ENCODE measurements around the gene HYAL2.

GRCh38 chr3:50300681-50301254, 21.8 kb downstream of the HYAL2 start:
- TF ChIP-seq CTCF (tag by site-specific recombination; IDR thresholded peaks at IDR 0.05), result no peak
- no peak for TF ChIP-seq GLI4 (tag by site-specific recombination; IDR thresholded peaks at IDR 0.05)
- no peak for TF ChIP-seq MYNN (tag by site-specific recombination; IDR thresholded peaks at IDR 0.05; ENCODE audit: borderline replicate concordance)
- TF ChIP-seq TCF7L2 (IDR thresholded peaks at IDR 0.05; ENCODE audit: borderline replicate concordance, low read depth, low read length), result no peak
- no peak for TF ChIP-seq ZIC2 (tag by site-specific recombination; IDR thresholded peaks at IDR 0.05)
- TF ChIP-seq KLF16 (tag by site-specific recombination; IDR thresholded peaks at IDR 0.05), result no peak
- no peak for TF ChIP-seq ATF2 (tag by site-specific recombination; IDR thresholded peaks at IDR 0.05; ENCODE audit: low read depth)
- no peak for TF ChIP-seq ZBTB20 (tag by site-specific recombination; IDR thresholded peaks at IDR 0.05)
- TF ChIP-seq PBX3 (CRISPR knock-in tag; IDR thresholded peaks at IDR 0.05), result no peak
- no peak for TF ChIP-seq ZNF670 (tag by site-specific recombination; IDR thresholded peaks at IDR 0.05; ENCODE audit: low read depth)
- TF ChIP-seq ZNF776 (tag by site-specific recombination; IDR thresholded peaks at IDR 0.05; ENCODE audit: borderline replicate concordance), result no peak
